Panc1 (cell line): ENCODE measurements around the gene BYSL. TPM values are rescaled to one million over a fixed set of nuclear protein-coding genes. Genes with fewer than 3 reads are reported as not detected.
A peak's percentile ranks its signal among the peaks of the same experiment; 100 is the strongest.

Source experiments
- ATAC-seq: fragments of 200-7000 bp; cut with Tn5 transposase; 2 replicates; pipeline ENCODE4 v1.9.1; 2020; ENCODE audit warnings: mild to moderate bottlenecking, moderate library complexity
- BruUV-seq: library from RNA; stranded (reverse); fragments of 400-500 nt; replicated peaks from 2 replicates; lab custom pipeline; 2021; lab: Mats Ljungman, UMichigan
- CTCF ChIA-PET: fragments of 300-600 bp; sonication (Branson Sonifier 250); formaldehyde crosslinking; loops from one replicate; lab custom pipeline; 2022; ENCODE audit warnings: antibody characterized with exemption; lab: Charles Lee
- POLR2A ChIA-PET: fragments of 300-600 bp; sonication (Branson Sonifier 250); formaldehyde crosslinking; loops from one replicate; lab custom pipeline; 2022; ENCODE audit warnings: antibody characterized with exemption; lab: Charles Lee
- DNase-seq: peaks from one replicate; pipeline ENCODE4 v3.0.0-alpha.2; 2010; ENCODE audit warnings: low read depth, low spot score
- H3K27ac ChIP-seq: 2 replicates; pipeline ENCODE4 v1.5.1; 2011; ENCODE audit warnings: mild to moderate bottlenecking, low read length, inconsistent platforms
- H3K27me3 ChIP-seq: fragments of 200-500 bp; sonication (Bioruptor generic); 2 replicates; pipeline ENCODE4 v1.6.0; 2014; ENCODE audit warnings: low read length, inconsistent platforms; ENCODE audit not compliant: control insufficient read depth, insufficient read depth
- H3K36me3 ChIP-seq: fragments of 200-500 bp; sonication (Bioruptor generic); 2 replicates; pipeline ENCODE4 v1.5.1; 2014; ENCODE audit warnings: inconsistent platforms, mild to moderate bottlenecking, low read length, moderate library complexity; ENCODE audit not compliant: control insufficient read depth, insufficient read depth
- H3K4me1 ChIP-seq: 2 replicates; pipeline ENCODE4 v1.5.1; 2011; ENCODE audit warnings: inconsistent platforms, mild to moderate bottlenecking, low read length, moderate library complexity; ENCODE audit not compliant: control insufficient read depth, insufficient read depth
- H3K4me3 ChIP-seq, 2 experiments: 2 replicates each; pipeline ENCODE4 v1.5.1; 2011 to 2012; ENCODE audit warnings: low read depth in 2 of 2, low read length in 2 of 2, mild to moderate bottlenecking in 2 of 2, inconsistent platforms in 1 of 2, moderate library complexity in 1 of 2
- H3K9me3 ChIP-seq: fragments of 200-500 bp; sonication (Bioruptor generic); 2 replicates; pipeline ENCODE4 v1.5.1; 2014; ENCODE audit warnings: low read depth, mild to moderate bottlenecking, inconsistent platforms, low read length, moderate library complexity; ENCODE audit not compliant: control insufficient read depth, insufficient read depth
- CTCF ChIP-seq: fragments of 450-650 bp; IDR thresholded peaks from 2 replicates; pipeline ENCODE4 v1.5.1; 2017; ENCODE audit warnings: mild to moderate bottlenecking
- POLR2AphosphoS5 ChIP-seq: IDR thresholded peaks from 2 replicates; pipeline ENCODE4 v1.6.1; 2012; ENCODE audit warnings: mild to moderate bottlenecking, low read depth, low read length, moderate library complexity
- REST ChIP-seq, 2 experiments: IDR thresholded peaks; 2 replicates each; pipeline ENCODE4 v1.6.1; 2011 to 2012; ENCODE audit warnings: low read depth in 2 of 2, control low read depth in 1 of 2, low read length in 1 of 2, mild to moderate bottlenecking in 1 of 2, moderate library complexity in 1 of 2; ENCODE audit not compliant: insufficient read depth in 1 of 2
- SIN3A ChIP-seq: IDR thresholded peaks from 2 replicates; pipeline ENCODE4 v1.6.1; 2012; ENCODE audit warnings: low read depth, mild to moderate bottlenecking, low read length, moderate library complexity, borderline replicate concordance; ENCODE audit not compliant: insufficient read depth
- TCF7L2 ChIP-seq: IDR thresholded peaks from 2 replicates; pipeline ENCODE4 v1.6.1; 2011; ENCODE audit warnings: mild to moderate bottlenecking, low read depth, low read length, inconsistent platforms
- in situ Hi-C: cut with HindIII; loops from 2 replicates; pipeline ENCODE4 v1.10.0; 2016; ENCODE audit warnings: low sequenced_read_pairs, low pct_unique_long_range_greater_than_20kb
- intact Hi-C: fragments of 100-400 bp; cut with micrococcal nuclease; formaldehyde crosslinking; loops from one replicate; pipeline ENCODE4 v1.10.0; 2022; ENCODE audit not compliant: unreplicated experiment
- total RNA-seq: library from RNA; stranded (reverse); gene quantifications from one replicate; pipeline ENCODE4 v1.2.1, GENCODE V29; 2021; ENCODE audit not compliant: unreplicated experiment

BYSL gene
- total RNA-seq, 1 experiment from 2014 or later = 49.1 TPM

GRCh38 chr6:41934278-41935192, 13.2 kb downstream of the BYSL start:
- BruUV-seq = no TSS peak
- in situ Hi-C loops = no loop called here
- TF ChIP-seq TCF7L2 = no peak
- no peak for TF ChIP-seq CTCF
- no peak for TF ChIP-seq REST (IDR thresholded peaks at IDR 0.05; ENCODE audit: insufficient read depth in 1 of 2, low read depth in 2 of 2, low read length in 1 of 2)
- no peak for TF ChIP-seq SIN3A
- no peak for TF ChIP-seq POLR2AphosphoS5
- Histone ChIP-seq H3K4me1 (peaks cover 30% of the 10 kb centered on the region), H3K9me3 (no peaks in the 10 kb centered on the region), H3K27ac (no peak overlapping the region), H3K27me3 (no peaks in the 10 kb centered on the region), H3K4me3 (no peak overlapping the region), H3K36me3 (peaks cover 18% of the 10 kb centered on the region)
- intact Hi-C loops = no loop called here
- ChIA-PET POLR2A (interaction anchor here (0.5 kb wide), 1 partner anchor 38 kb away, joined by 3 read pairs; no protein-coding TSS in a partner anchor), CTCF (interaction anchor here (2.4 kb wide), 1 partner anchor 88 kb away, joined by 7 read pairs; no protein-coding TSS in a partner anchor)
- DNase-seq = no peak
- peak; percentile 9; the same call in 1 of the 2 replicates for ATAC-seq

- H3K4me1 ChIP-seq = peaks cover 37% of the 10 kb centered on the region
- ChIA-PET CTCF (interaction anchor here (2.4 kb wide), 1 partner anchor 88 kb away, joined by 7 read pairs; no protein-coding TSS in a partner anchor), POLR2A (no interaction called here)
- H3K27me3 ChIP-seq = no peaks in the 10 kb centered on the region
- H3K27ac ChIP-seq = no peak overlapping the region
- peak; percentile 33; the same call in 1 of the 2 replicates for ATAC-seq
- peaks cover 14% of the 10 kb centered on the region for H3K36me3 ChIP-seq
- in situ Hi-C loops (no loop called here), intact Hi-C loops (no loop called here)
- H3K4me3 ChIP-seq = no peak overlapping the region
- TF ChIP-seq REST (IDR thresholded peaks at IDR 0.05; ENCODE audit: insufficient read depth in 1 of 2, low read depth in 2 of 2, low read length in 1 of 2) (no peak), POLR2AphosphoS5 (no peak)
- no peaks in the 10 kb centered on the region for H3K9me3 ChIP-seq
- no TSS peak for BruUV-seq
- DNase-seq = no peak
These were observed 13.9 kb downstream of the BYSL start for GRCh38 chr6:41935193-41935574.
